Activated CD4-positive, alpha-beta T cell treated with anti-CD3 and anti-CD28 coated beads, Interleukin-2, Interleukin-6, amounts not matched to agents 100 ng/mL and 50 ng/mL, durations not matched to agents 16 hours and 8 hours (primary cell): ENCODE data around the gene RTP3.

Source experiments
- DNase-seq: peaks from one replicate; pipeline ENCODE4 v3.0.0-alpha.2; 2020

Gene RTP3

DNA sequence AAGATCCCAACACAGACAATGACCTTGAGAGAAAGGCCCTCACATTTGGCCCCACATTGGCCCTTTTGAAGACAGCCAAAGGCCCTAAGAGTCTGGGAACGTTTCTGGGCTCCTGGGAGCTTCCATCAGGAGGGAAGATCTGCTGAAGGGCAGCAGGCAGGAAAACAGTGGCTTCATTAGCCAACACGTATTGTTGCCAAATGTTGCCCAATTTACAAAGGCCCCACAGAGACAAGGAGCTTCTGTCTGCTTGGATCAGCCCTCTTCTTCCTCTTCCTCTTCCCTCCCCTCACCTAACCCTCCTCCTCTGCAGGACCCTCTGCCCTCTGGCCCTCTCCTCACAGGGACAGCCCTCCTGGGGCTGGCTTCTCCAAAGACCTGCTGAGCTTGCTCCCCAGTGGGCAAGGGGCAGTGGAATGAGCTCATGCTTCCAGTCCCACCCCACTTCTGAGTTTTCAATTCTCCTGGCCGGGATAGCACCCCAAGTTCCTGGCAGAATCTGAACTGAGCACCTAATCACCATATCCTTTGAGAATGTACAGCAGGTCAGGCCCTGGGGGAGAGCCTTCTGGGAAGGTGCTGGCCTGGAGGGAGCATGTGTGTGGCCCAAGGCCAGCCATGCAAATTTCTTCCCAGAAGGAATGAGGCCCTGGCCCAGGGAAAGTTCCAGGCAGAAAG lies 28.0 kb upstream of the RTP3 start:
- DNase-seq, result no peak

DNA sequence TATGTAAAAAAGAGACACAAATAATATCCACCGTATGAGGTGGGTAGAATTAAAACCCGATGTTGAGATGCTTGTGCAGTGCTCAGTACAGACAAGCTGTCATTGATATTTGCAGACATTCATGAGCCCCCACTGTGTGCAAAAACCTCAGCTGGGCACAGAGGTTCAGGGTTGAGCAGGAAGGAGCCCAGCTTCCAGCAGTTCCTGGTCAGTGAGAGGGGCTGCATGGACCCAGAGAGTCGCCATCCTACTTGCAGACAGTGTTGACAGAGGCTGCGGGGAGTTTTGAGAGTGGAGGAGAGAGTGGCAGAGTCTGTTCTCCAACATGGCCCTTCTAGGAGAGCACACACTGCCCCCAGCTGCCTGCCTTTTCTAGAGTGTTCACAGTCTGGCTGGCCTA lies 26.9 kb upstream of the RTP3 start:
- no peak for DNase-seq

DNA sequence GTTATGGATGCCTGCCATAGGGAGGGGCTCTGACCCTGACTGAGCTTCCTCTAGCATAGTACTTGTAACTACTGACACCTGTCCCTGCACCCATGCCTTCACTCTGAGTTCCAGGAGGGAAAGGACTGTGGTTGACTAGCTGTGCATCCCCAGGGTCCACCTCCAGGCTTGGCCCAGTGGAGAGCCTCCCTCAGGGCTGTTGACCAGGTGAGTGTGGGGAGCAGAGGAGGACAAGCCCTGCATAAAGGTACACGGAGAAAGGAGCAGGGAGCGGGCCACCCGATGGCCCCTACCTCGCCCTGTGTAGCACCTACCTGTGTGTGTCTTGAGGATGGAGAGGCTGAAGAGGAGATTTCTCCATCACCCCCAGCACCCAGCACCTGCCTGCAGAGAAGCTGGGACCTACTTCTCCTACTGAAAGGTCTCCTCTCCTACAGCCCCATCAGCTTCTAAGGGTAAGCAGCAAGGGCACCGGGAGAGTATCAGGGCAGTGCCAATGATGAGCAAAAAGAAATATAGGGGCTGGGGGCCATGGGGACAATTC lies 26.3 kb upstream of the RTP3 start:
- no peak for DNase-seq

DNA sequence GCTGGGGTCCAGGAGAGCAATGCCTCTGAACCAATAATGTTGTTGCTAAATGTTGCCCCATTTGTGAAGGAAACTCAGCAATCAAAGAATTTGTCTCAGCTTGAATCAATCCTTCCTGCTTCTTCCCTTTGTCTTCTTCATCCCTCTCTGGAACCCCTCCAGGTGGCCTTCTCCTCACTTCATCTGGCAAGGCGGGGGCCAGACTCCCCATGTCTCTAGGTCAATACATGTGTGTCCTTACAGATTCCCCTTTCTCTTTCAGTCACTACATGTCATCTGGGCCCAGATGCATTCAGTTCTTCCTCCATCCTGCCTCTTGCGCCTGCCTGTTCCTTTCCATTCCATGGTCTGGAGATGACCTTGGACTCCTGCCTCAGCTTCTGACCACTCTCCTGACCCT lies 25.0 kb upstream of the RTP3 start:
- no peak for DNase-seq

DNA sequence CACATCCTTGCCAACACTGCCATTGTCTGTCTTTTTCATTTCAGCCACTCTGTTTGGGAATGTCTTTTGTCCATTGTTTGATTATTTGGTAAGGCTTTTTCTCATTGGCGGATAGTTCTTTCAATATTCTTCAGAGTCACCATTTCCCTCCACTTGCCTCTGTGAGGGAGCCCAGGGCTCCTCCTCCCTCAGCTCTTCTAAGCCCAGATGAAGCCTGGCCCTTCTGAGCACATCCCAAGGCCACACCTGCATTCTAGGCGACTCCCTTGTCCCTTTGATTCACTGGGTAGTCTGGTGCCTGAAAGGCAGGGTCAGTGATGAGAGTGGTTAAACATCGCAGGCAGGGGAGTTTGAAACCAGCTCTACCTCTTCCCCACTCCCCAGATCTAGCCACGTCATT lies 20.6 kb upstream of the RTP3 start:
- no peak for DNase-seq

DNA sequence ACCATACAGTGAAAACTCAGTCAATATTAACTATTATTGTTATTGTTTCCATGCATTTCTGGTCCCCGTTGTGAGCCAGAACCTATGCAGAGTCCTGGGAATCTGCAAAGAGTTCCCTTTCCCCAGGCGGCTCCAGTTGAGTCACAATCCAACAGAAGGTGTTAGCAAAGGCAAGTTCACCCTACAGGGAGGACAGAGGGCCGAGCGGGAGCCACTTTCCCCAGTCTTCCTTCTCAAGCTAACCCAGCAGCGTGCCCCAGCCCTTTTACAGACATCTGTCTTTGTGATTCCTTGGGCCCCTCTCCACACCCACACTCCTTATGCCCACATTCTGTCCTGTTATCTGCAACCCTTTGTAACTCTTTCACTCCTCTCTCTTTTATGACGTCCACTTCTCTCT lies 20.0 kb upstream of the RTP3 start:
- DNase-seq, result no peak

DNA sequence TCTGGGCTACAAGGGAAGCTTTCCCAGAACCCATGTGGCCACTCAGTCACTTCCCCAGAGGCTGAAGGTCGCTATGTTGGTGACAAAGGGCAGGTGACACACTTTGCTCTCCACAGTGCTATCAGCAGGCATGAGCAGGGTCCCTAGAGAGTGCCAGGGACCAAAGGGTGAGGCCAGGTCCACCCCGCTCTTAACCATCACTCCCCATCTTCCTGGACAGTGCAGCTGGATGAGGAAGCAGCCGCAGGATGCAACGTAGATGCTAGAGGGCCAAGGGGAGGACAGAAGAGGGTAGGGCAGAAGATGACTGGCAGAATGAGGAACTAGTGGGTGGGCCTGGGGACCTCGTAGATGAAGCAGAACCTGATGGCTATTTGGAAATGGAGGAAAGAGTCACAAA lies 19.4 kb upstream of the RTP3 start:
- DNase-seq, result no peak

DNA sequence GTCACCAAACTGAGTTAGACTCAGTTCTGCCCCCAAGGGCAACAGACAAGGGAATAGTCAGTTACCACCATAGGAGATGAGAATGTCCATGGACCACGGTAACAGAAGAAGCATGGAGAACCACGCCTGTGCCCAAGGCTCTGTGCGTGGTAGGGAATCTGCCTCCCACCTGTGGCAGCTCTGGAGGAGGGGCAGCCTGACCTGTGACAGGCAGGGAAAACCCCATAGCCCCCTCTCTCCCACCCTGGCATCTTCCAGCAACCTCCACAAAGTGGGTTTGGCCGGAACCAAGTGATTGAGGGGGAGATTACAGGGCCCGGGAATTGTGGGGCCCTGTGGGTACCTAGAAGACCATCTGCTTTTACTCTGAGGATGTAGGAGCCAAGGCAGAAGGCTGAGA lies 18.8 kb upstream of the RTP3 start:
- DNase-seq, result no peak

DNA sequence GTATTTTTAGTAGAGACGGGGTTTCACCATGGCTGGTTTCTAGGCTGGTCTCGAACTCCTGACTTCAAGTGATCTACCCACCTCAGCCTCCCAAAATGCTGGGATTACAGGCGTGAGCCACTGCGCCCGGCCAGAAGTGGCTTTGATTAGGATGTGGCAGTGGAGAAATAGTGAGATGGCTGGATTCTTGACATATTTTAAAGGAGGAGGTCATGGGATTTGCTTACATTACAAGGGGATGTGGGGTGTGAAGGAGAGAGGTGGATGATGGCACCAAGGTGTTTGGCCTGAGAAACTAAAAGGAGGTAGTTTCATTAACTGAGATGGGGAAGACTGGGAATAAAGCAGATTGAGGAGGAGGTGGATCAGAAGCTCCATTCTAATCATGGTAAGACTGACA lies 18.1 kb upstream of the RTP3 start:
- DNase-seq, result no peak

DNA sequence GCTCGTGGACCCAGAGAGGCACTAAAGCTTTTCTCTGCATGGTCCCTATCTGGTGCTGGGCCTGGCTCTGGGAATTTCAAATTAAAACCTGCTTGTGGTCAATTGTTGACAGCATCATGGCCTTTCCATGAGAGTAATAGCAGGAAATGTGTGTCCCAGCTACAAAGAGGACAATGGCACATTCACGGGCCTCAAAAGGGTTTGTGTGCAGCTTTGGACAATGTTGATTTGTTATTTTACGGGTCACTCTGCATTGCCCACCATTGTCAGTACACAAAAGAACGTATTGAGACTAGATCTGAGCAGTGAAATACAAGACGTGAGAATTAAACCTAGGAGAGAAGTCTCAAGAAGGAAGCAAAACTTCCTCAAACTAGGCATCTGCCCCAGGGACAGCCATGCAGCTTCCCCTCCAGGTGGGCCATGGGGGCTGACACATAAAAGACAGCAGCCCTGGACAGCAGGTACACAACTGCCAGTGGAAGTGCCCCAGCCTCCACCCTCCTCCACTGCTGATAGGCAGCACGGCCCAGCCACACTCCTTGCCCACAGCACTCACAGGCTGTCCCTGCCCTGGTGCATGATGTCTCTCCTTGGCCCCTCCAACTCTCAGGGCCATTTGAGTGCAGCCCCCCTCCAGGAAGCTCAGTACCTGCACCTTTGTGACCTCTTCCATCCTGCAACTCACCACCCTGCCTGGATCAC lies 17.1 kb upstream of the RTP3 start:
- no peak for DNase-seq

DNA sequence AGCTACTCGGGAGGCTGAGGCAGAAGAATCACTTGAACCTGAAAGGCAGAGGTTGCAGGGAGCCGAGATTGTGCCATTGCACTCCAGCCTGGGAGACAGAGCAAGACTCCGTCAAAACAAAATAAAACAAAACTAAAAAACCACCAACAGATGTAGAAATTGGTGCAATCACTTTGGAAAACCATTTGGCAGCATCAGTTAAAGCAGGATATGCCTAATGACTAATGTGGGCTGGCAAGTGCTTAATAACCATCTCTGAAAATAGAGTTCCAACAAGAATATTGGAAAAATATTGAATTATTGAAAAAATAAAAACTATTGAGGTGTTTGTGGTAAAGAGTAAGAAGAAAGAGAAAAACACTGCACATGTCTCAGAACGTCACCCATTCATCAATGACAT lies 16.1 kb upstream of the RTP3 start:
- DNase-seq, result no peak

DNA sequence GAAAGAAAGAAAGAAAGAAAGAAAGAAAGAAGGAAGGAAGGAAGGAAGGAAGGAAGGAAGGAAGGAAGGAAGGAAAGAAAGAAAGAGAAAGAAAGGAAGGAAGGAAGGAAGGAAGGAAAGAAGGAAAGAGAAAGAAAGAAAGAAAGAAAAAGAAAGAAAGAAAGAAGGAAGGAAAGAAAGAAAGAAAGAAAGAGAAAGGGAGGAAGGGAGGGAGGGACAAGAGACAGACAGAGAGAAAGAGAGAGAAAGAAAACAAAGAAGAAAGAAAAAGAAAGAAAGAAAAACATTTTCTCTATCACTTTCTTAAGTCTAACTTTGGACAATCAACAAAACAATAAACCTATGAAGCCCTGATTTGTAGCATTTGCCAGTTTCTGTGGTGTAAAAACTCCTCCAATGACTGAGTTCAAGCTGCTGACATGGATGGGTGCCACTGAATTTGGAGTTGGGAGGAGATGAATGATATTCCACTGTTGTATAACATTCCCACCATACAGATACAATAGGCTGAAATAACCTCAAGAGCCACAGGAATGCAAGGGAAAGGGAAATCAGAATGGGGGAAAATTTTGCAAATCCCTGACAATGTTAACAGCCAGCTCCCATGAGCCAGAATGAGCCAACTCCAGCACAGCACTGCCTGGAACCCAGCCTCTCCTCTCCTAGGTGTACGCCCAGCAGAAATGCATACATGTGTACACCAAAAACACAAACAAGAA lies 15.0 kb upstream of the RTP3 start:
- no peak for DNase-seq

DNA sequence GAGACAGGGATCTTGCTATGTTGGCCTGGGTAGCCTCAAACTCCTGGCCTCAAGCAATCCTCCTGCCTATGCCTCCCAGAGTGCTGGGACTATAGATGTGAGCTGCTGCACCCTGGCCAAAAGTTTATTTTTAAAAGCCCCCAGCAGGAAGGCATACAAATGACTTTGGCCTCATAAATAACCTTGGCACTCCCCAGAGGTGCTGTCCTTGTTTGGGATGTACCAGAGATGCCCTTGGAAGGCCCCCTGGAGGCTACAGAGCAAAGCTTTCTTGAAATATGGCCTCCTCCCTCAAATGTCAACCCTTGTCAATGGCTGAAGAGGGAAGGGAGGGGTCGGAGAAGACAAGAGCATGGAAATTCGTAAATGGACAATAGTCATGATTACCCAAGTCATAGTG lies 14.0 kb upstream of the RTP3 start:
- DNase-seq, result no peak

DNA sequence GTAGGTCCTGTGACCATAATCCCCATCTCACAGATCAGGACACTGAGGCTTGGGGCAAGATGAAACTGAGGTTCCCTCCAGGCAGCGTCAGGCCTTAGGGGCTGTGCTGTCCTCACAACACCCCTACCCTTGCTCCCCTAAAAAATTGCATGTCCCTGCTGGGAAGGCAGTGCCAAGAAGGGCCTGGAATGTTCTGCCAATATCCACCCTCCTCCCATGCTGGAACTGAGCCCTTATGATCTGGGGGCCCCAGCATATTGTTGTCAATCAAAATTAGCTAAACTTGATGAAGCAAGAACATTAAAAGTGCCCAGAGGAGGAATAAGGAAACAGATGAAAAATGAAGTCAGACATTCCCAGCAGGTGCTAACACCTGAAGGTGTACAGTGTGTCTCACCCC lies 13.4 kb upstream of the RTP3 start:
- no peak for DNase-seq

DNA sequence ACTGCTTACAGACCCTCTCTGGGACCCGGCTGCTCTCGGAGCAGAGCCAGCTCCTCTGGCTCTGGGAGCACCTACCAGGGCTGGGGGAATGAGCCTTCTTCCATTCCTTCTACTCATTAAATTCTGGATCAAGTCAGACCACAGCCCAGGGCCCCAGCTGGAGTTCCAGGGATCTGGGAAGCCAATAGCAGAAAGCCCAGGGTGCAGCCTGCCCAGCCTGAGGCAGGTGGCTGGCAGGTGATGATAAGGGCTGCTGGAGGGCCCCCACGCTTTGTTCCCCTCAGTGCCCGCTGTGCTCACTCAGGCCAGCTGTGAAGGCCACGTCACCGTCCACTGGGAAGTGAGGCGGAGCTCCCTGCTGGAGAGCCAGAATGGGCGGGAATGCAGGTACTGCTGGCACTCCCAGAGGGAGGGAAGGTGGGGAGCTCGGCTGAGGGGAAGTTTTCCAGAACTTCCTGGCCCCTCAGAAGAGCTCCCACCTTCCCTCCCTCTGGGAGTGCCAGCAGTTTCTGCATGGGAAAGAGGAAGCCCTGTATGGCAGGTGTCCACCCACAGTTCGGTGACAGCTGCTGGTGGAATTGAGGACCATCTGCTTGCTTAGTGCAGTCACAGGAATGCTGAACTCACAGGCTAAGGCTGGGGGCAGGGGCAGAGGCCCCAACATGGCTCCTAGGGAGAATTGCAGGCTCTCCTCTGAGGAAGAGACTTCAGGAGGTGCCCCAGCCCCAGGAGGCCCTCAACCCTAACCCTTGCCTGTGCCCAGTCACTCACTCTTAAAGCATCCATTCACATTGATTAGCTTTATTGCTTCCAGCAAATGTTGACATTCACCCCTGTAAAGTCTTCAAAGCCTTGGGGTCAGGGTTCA lies 12.6 kb upstream of the RTP3 start:
- DNase-seq, result no peak

DNA sequence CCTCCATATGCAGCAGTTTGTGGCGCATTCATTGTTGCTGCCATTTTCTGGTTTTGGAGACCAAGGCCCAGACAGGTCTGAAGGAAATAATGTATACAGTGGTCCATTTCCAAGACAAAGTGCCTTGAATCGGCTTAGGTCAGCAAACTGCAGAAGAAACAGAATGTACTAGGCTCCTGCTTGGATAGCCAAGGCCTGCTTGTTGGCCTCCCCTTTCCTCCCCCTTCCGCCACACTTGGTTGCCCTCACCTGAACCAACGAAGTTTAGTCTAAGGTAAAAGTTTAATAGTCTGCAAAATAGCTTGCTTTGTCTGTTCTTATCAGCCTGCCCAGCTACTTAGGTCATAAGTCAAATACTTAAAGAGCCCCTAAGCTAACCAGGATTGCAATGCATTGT lies 12.0 kb upstream of the RTP3 start:
- DNase-seq, result no peak

DNA sequence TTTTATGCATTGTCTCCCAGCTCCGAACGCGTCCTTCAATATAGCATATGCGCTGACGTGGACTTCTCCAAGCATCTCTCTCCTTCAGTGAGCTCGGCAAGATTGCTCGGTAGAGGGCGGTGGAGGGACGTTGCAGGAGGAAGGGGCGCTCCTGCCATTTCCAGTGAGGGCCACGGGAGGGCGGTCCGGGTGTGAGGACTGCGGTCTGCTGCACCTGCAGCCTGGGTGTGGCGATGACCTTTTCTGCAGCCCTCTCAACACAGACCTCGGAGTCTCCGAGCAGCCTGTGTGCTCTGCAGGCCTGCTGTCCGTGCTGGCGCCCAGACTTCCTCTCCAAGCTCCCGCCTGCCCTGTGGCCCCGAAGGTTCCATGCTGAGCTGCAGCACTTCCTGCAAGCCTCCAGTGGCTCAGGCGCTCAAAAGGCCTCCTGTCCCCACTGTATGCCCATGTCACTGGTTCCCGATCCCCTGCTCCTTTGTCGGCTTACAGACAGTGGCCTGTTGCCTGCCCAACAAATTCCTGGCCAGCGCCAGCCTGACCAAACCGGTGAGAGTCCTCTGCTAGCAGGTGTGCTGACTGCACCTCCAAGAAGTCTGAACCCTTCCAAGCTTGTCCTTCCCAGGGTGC lies 8.9 kb upstream of the RTP3 start:
- peak; percentile 95 for DNase-seq

DNA sequence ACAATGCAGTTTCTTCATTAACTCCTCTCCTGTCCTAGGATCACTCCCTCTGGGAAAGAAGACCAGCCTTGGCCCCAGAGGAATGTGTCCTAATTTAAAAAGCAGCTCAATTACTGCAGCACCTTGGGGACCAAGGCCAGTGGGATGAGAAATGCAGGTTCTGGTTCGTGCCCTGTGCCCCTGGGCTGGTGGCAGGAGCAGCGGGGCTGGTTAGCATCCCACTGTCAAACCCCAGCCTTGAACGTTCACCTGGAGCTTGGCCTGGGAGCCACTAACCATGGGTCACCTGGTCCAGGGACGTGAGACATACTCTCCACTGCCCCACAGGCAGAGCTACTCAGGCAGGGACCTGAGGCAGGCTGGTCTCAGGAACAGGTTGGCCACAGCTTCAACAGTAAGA lies 8.4 kb upstream of the RTP3 start:
- DNase-seq, result no peak

DNA sequence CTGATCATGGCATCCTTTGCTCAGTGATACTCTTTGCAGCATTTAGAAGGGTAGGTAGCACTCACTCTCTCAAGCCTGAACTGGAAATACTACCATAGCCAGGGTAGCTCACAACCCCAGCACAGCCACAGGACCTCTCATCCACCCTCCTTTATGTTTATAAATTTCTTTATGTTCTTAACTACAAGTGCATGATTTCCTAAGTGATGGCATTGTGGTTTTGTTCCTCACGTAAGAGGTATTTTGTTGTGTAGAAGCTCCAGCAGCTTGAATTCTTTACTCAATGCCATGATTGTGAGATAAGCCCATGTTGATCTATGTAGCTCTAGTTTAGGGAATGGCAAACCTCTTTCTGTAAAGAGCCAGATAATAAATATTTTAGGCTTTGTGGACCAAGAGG lies 7.9 kb upstream of the RTP3 start:
- DNase-seq, result no peak

DNA sequence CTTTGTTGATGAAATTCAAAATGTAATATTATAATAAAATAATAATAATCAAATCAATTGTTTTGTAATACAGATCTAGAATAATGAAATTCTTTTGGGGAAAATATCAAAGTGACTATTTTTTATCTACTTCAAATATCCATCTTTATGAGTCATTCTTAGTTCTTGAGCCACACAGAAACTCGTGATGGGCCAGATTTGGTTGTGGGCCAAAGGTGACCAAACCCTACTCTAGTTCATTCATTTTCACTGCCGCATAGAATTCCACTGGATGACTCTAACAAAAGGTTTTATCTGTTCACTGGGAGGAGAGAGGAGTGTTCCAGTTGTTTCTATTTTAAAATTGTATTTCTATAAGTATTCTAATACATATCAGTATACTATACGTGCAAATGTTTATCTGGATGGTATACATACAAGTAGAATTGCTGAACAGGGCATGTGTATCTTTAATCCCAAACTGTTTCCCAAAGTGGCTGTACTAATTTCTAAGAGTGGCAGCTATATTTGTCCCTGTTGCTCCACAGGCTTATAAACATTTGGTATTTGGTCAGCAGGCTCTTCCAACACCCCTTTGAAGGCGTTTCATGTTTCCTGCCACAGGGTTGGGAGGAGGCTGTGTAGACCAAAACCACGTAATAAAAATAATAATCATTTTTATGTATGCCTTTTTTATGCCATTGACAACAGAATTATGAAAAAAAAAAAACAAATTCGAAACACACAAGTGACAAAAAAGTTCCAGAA lies 7.3 kb upstream of the RTP3 start:
- no peak for DNase-seq

DNA sequence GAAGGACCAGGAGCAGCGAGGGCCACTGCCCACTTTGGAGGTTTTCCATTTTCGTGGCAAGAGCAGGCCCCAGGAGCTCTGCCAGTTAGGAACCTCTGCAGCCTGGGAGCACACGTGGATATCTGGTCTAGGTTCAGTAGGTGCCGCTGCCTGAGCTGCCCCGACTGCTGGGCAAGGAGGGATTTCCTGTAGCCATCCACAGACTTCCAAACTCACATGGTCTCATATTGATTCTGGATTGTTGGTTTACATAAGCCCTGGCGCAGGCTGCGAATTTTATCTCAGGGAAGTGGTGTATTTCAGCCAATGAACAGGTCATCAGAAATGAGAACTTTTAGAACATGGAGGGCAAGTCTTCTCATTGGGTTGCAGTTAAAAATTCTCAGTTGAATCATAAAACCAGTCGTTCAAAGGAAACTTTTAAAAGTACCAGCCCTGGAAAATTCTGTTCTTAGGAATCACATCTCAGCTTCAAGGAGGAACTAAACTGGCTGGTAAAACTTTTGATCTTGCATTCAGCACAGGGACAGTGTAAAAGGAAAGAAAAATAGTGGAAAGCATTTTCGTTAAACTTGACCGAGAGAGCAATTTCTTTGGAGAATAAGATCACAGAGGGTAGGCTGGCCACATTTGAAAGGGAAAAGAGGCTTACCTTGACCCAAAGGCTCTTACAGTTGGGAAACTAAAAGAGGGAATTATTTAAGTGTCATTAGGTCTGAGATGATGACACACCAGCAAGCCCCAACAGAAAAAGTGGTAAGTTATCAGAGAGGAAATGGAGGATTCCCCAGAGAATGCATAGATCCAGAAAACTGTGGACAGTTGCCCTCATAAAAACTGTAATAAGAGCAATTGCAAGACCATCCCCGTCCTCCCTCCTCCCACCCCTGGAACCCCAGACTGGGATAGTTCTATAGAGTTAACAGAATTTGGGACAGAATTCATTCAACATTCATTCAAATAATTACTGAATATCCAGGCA lies 6.4 kb upstream of the RTP3 start:
- DNase-seq, result no peak
